ENCODE data around the gene ORAI1.
"Not testable (repeated sequence)": the region's sequence is repeated elsewhere in the genome, so short reads cannot be mapped to it uniquely, and the experiment has no call there.

Gene ORAI1

GRCh38 chr12:121626087-121626852 is at the start of gene ORAI1:
Gene ORAI1, plus strand, starts transcription at chr12:121626530.
- peak; percentile 70 for DNase-seq

DNA sequence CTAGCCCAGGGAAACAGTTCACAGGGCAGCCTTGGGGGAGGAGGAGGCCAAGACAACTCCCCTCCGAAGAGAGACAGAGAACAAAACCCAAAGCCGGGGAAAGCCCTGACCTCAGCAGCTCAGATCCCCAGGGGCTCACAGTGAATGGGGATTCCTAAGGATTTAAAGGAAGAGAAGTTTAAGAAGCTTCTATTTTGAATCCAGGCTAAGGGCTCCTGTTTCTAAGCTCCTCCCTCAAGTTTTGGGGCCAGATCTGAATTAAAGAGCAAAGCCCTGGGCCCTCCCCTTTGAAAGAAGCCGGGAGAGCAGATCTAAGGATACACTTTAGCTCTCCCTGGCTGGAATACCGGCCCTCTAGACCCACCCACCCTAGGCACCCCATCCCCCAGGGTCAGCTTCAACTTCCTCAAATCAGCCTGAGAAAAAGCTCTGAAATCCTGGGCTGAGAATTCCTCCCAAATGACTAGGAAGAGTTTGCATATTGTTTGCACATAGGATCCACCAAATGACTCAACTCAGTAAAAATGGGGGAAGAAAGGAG is 49.4 kb upstream of the ORAI1 start:
- DNase-seq, result no peak

DNA sequence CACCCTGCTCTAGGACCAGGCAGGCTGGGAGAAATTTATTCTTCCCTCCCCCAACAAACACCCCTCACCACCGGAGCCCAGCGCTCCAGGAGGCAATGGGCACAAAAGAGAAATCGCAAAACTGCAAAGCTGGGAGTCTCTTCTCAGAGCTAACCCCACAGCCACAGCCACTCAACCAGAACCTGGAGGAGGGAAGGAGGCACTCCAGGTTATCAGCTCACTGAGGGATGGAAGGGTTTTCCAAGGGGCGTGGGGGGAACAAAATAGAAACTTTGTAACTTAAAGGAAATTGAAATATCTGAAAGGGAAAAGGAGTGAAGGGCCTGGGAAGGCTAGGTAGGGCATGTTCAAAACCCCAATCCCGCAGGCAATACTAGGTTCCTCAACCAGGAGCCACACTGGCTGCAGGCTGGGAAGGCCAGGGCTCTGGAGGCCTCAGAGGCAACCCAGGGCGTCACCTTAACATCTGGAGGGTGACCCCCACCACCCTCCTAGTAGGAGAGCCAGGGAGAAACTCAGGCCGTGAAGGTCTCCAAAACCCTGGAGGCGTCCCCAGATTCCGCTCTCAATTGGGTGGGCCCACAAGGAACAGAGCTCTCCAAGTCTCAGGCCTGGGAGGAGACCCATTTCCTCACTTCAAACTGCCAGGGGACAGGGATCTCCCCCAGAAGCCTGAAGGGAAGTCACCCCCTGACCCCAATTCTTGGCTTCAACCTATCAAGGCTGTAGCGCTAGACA is 48.7 kb upstream of the ORAI1 start:
- no peak for DNase-seq

DNA sequence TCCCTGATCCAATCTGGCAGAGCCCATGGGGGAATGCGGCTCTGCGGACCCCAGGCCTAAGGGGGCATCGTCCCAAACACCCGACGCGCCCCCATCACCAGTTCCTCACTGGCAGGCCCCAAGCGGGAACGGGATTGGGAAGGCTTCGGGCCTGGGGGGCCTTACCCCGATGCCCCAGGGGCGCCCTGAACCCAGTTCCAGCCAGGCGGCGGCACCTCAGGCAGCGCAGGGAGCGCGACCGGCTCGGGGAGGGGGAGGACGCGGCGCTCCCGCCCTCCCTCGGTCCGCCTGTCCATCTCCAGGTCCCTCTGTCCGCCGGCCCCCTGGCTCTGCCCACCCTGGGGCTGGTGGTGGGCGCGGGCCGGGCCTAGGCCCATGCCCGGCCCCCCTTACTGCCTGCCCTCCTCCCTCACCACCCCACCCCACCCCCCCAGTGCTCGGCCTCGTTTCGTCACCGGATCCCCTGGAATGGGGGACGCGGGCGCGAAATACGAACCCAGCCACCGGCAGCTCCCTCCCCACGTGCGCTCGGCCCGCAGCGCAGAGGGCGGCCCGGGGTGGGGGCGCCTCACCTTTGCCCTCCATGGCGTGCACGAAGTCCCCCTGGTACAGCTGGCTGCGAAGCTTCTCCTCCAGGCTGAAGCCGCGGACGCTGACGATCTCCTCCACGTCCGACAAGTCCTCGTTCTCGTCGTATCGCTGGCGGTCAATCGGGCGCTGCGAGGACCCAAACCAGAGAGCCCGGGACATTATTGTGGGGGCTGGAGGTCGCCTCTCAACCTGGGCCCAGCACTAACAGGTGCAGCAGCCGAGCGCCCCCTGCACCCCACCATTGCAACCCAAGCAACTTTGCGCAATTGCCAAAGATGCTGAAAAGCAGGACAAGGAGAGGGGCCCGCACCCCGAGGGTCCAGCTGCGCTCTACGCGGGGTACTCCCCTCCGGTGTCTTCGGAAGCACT is 47.8 kb upstream of the ORAI1 start:
- DNase-seq, result no peak

DNA sequence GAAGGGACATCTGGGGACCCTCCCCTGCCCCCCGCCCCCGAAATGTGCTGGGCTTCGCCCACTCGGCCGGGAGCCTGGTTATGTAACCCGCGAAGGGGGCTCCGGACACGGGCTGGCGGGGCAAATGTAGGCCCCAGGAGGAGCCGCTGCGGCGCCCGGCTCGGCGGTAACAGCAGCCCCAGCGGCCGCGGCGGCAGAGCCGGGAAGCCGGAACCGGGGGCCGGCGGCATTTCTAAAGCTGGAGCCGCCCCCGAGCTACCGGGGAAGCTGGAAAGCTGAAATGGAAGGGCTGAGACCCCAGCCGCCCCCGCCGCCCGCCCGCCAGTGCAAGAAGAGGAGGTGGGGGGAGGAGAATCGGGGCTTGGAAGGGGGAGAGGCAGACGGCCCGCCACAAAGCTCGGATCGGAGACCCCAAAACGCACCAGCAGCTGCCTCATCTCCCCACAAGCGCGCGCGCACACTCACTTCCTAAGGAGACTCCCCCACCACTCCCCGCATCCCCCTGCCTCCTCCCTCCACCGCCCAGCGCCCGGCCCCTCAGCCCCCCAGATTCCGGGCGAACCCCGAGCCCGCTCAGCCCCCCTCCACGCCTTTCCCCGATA is 47.0 kb upstream of the ORAI1 start:
- no peak for DNase-seq

GRCh38 chr12:121579981-121580868 is 46.1 kb upstream of the ORAI1 start:
- DNase-seq, result no peak

GRCh38 chr12:121580959-121581685 is 45.2 kb upstream of the ORAI1 start, which contains the start of gene KDM2B:
Gene KDM2B, minus strand, starts transcription at chr12:121581023. Its CDS starts 112 bp downstream, at chr12:121580911.
- DNase-seq, result no peak

DNA sequence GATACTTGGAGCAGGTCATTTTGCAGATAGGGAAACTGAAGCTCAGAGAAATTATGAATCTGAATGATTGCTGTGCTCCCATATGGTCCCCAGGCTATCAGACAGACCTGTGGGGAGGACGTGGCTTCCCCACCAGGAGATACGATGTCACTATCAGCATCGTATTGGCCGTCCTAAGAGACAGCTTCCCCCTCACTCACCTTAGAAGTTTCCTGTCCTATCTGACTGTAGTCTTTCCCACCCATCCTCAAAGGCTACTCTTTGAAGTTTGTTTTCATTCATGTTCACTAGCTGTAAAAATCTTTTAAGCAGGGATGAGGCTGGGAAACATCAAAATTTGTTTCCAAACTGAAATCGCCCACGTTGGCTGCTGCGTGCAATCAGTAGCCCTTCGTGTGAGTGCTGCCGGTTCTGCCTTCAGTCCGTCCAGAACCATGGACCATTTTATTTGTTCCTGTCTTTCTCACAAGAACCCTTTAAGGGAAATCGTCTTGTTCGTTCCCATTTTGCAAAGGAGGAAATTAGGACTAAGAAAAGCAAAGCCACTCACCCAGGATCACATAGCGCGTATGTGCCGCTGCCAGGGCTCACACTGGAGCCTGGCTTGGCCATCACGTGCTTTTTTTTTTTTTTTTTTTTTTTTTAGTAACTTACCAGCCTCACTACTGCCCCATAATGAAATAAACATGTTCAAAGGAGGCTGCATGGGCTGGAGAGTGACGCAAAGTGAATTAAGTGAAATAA is 44.5 kb upstream of the ORAI1 start:
- DNase-seq, result no peak

- DNase-seq, result no peak
Observed at GRCh38 chr12:121582583-121583333, 43.6 kb upstream of the ORAI1 start.

GRCh38 chr12:121583334-121583661 is 43.0 kb upstream of the ORAI1 start:
- not testable (repeated sequence) for DNase-seq

DNA sequence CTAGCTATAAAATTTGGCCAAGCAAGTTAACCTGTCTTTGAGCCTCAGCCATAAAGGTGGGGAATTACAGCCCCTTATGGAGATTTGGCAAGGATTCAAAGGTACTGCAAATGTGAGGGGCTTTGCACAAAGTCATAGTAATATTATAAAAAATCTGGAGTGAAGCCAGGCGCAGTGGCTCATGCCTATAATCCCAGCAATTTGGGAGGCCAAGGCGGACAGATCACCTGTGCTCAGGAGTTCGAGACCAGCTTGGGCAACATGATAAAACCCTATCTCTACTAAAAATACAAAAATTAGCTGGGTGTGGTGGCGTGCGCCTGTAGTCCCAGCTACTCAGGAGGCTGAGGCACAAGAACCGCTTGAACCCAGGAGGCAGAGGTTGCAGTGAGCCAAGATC is 41.4 kb upstream of the ORAI1 start:
- not testable (repeated sequence) for DNase-seq

DNA sequence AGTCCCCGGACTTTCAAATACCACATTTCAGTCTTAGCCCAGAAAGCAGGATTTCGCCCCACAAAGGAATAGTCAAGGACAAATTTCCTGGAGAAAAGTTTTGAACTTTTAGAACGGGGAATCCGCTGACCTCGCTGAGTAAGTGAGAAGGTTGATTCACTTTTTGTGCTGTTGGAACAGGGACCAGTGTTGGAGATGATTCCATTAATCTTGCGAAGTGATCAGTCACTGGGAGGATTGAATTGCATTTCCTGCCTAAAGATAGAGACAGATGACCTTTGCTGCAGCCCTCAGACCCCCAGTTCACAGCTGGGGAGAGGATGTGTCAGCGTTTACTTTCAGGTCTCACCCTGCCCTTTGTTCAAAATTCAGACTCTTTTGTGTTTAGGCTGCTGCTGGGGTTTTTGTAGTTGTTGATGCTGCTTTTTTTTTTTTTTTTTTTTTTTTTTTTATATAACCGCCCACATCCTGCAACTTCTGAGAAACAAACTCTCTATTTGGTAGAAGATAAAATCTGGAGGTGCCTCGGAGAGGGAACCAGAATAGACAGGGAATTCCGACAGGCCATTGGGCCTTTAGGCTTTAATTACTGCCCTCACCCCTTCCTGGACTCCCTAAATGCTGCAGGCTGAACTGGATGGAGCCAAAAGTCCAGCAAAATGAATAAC is 35.7 kb upstream of the ORAI1 start:
- DNase-seq, result no peak

DNA sequence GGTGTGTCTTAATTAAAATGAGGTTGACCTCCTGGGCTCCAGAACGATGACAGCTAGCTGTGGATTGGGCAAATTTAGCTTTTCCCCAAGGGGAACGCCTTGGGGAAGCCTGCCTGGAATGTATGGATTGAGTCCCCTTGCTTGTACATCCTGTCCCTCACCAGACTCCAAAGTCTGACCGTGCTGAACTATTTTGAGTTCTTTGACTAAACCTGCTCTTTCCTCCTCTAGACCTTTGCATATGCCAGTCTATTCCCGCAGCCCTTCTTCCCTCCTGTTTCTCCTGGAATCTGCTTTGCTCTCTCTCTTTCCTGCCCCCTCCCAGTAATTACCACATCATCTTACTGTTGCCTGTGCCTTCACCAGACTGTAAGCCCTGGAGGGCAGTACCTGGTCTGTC is 34.0 kb upstream of the ORAI1 start:
- no peak for DNase-seq

- DNase-seq, result no peak
Observed at GRCh38 chr12:121595520-121595919, 30.8 kb upstream of the ORAI1 start.

DNA sequence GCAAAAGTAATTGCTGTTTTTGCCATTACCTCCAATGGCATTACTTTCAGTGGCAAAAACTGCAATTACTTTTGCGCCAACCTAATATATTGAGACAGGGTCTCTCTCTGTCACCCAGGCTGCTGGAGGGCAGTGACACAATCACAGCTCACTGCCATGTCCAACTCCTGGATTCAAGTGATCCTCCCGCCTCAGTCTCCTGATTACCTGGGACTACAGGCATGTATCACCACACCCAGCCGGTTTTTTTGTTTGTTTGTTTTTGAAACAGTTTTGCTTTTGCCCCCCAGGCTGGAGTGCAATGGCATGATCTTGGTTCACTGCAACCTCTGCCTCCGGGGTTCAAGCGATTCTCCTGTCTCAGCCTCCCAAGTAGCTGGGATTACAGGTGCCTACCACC is 29.8 kb upstream of the ORAI1 start:
- no peak for DNase-seq

DNA sequence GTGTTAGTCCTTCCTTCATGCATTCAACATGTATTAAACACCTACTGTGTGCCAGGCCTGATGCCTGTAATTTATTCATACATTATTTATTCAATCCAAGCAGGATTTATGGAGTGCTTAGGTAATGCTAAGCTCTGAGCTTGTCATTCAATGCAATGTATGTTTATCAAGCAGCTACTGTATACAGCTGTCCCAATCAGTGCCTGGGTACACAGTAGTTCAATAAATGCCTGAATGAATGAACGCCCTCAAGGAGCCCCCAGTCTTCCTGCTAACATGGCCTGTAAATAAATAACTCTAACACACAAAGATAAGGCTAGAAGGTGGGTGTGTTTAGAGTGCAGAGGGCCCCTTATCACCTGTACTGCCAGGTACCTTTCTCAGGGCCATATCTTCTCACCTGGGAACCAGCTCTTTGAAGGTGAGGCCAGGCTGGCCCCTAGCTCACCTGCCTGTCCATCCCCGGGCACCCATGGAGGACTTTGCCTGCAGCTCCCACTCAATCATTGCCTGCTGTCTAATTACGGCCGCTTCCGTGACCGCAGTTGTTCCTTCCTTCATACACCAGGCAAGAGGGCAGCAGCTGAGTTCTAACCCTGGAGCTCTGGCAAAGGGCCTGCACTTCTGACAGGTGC is 25.5 kb upstream of the ORAI1 start:
- no peak for DNase-seq

GRCh38 chr12:121602766-121603165 is 23.6 kb upstream of the ORAI1 start:
- DNase-seq, result no peak

- DNase-seq, result no peak
Observed at GRCh38 chr12:121603581-121603980, 22.7 kb upstream of the ORAI1 start.
